ENCODE data around the gene GGCX.

GGCX gene

DNA sequence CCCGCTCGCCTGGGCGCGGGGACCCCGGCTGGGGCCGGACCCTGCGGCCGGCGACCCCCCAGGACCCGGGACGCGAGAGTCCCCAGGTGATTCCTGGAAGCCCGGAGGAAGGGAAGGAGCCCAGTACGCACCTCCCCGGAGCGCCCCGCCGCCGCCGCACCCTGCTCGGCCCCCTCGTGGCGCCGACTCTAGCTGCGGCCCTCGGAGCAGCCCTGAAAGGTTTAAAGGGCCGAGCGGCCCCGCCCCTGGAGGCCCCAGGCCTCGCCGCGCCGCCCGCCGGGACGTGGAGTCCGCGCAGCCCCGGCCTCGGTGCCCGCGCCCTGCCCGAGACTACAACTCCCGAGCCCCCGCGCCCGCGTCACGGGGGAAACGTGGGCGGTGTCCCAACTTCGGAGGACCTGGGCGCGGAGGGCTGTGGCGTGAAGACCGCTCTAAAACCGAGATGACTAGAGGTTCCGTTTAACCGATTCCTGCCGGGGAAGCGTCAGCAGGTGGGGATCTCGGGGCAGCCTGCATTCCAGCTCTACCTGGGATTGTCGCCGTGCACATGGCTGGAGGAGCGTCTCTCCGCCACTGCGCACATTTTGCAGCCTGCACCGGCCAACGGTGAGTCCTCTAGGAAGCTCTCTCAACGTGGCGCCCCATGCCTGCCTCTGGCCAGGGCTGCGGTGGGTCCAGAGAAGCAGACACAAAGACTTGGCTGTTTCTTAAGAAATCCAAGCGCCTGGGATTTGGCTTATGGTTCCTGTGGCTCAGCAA lies 41.4 kb upstream of the GGCX start, which contains the start of gene TMEM150A:
Gene TMEM150A, minus strand, starts transcription at position 223 of the 759 bp plus-strand sequence. CDS start 750 bp downstream, outside the sequence.
- Histone ChIP-seq H3K36me3 (no peaks in the 10 kb centered on the region), H3K27me3 (no peaks in the 10 kb centered on the region), H3K4me1 (no peaks in the 10 kb centered on the region), H3K9me3 (no peaks in the 10 kb centered on the region), H3K4me3 (ENCODE audit: low read depth, low read length) (peak within 1 kb of the TSS; percentile 67)
- TF ChIP-seq CTCF (IDR thresholded peaks at IDR 0.05; ENCODE audit: low read depth, low read length): no peak
- DNase-seq: peak; percentile 85

- no peak for TF ChIP-seq CTCF (IDR thresholded peaks at IDR 0.05; ENCODE audit: low read depth, low read length)
- H3K27me3 ChIP-seq: no peaks in the 10 kb centered on the region
- no peaks in the 10 kb centered on the region for H3K36me3 ChIP-seq
- H3K4me1 ChIP-seq: no peaks in the 10 kb centered on the region
- no peaks in the 10 kb centered on the region for H3K9me3 ChIP-seq
- DNase-seq: no peak
- peak overlapping the region; percentile 67 for H3K4me3 ChIP-seq (ENCODE audit: low read depth, low read length)
These were observed 40.6 kb upstream of the GGCX start for GRCh38 chr2:85601771-85602475.

GRCh38 chr2:85600951-85601770 lies 39.9 kb upstream of the GGCX start:
- H3K27me3 ChIP-seq: no peaks in the 10 kb centered on the region
- no peaks in the 10 kb centered on the region for H3K4me1 ChIP-seq
- no peak overlapping the region for H3K4me3 ChIP-seq (ENCODE audit: low read depth, low read length)
- H3K36me3 ChIP-seq: no peaks in the 10 kb centered on the region
- no peak for DNase-seq
- TF ChIP-seq CTCF (IDR thresholded peaks at IDR 0.05; ENCODE audit: low read depth, low read length): no peak
- no peaks in the 10 kb centered on the region for H3K9me3 ChIP-seq

- no peaks in the 10 kb centered on the region for H3K4me1 ChIP-seq
- H3K27me3 ChIP-seq: no peaks in the 10 kb centered on the region
- no peak for DNase-seq
- H3K4me3 ChIP-seq (ENCODE audit: low read depth, low read length): no peak overlapping the region
- H3K9me3 ChIP-seq: no peaks in the 10 kb centered on the region
- no peaks in the 10 kb centered on the region for H3K36me3 ChIP-seq
- no peak for TF ChIP-seq CTCF (IDR thresholded peaks at IDR 0.05; ENCODE audit: low read depth, low read length)
These were observed 38.9 kb upstream of the GGCX start for GRCh38 chr2:85600235-85600575.

DNA sequence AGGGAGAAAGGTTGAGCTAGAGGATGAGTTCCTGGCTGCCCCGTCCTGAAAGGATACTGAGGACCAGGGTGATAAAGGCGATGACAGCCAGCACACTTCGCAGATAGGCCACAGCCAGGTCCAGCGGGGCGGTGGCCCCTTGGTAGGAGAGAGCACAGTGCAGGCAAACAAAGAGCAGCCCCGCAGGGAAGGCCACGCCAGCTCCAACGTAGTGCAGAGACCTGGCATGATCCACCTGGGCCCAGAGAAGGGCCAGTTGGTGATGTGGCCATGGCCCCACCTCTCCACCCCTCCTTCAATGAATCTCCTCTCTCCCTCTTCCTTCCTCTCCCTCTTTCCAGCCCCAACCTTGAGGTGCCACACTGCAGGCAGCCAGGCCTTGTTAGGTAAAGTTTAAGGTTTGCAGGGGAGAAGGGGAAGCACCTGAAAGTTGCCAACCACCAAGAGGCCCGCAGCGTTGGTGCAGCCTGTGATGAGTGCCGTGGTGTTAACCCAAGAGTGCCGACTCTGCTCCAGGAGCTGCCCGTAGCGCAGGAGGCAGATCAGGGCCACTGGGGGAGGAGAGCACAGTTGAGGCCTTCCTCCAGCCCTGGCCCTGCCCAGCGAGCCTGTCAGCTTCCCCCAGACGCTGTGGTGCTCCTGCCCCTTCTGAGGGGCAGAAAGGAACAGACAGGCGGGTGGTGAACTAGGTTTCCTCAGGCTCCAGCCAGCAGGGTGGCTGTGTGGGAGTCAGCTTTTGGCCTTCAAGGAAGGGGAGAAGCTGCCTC lies 38.4 kb upstream of the GGCX start:
- Histone ChIP-seq H3K4me3 (ENCODE audit: low read depth, low read length) (no peak overlapping the region), H3K9me3 (no peaks in the 10 kb centered on the region), H3K27me3 (no peaks in the 10 kb centered on the region), H3K4me1 (no peaks in the 10 kb centered on the region), H3K36me3 (no peaks in the 10 kb centered on the region)
- TF ChIP-seq CTCF (IDR thresholded peaks at IDR 0.05; ENCODE audit: low read depth, low read length): no peak
- DNase-seq: no peak

Measured in BE2C (cell line).